KG1 (cell line): Measurements from ENCODE around the gene UGT2B10.
"Not testable (repeated sequence)": the region's sequence is repeated elsewhere in the genome, so short reads cannot be mapped to it uniquely, and the experiment has no call there.

ENCODE experiments used
- DNase-seq: peaks from one replicate; lab custom pipeline; 2025; lab: John Stamatoyannopoulos, UW

Gene UGT2B10

DNA sequence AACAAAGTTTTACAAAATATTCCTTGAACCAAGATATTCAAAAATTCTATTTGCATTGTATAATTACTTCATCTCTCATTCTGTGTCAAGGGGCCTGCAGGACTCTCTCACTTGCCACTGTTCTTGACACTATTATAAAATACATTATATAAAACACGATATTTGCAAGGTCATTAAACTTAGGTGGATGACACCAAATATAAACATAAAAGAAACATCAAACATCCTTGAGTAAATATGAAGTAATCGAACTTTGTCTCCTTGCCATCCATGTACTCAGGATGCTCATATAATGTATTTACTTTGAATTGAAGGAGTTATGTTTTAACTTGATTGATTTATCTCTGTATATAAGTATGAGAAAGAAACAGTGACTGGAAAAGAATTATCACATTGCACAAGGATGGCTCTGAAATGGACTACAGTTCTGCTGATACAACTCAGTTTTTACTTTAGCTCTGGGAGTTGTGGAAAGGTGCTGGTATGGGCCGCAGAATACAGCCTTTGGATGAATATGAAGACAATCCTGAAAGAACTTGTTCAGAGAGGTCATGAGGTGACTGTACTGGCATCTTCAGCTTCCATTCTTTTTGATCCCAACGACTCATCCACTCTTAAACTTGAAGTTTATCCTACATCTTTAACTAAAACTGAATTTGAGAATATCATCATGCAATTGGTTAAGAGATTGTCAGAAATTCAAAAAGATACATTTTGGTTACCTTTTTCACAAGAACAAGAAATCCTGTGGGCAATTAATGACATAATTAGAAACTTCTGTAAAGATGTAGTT lies at the start of gene UGT2B10:
Gene UGT2B10 (plus strand): TSS at position 378 of the 793 bp plus-strand sequence. CDS start 26 bp downstream, at position 404.
- DNase-seq, result not testable (repeated sequence)

DNA sequence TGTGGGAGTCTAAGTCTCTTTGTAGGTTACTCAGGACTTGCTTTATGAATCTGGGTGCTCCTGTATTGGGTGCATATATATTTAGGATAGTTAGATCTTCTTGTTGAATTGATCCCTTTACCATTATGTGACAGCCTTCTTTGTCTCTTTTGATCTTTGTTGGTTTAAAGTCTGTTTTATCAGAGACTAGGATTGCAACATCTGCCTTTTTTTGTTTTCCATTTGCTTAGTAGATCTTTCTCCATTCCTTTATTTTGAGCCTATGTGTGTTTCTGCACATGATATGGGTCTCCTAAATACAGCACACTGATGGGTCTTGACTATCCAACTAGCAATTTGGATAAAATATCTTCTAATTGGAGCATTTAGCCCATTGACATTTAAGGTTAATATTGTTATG lies 44.0 kb upstream of the UGT2B10 start:
- DNase-seq, result not testable (repeated sequence)

DNA sequence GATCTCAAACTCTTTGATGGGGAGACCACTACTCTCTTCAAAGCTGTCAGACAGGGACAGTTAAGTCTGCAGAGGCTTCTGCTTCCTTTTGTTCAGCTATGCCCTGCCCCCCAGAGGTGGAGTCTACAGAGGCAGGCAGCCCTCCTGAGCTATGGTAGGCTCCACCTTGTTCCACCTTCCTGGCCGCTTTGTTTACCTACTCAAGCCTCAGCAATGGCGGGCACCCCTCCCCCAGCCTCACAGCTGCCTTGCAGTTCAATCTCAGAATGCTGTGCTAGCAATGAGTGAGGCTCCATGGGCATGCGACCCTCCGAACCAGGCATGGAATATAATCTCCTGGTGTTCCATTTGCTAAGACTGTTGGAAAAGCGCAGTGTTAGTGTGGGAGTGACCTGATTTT lies 42.1 kb upstream of the UGT2B10 start:
- DNase-seq, result no peak

DNA sequence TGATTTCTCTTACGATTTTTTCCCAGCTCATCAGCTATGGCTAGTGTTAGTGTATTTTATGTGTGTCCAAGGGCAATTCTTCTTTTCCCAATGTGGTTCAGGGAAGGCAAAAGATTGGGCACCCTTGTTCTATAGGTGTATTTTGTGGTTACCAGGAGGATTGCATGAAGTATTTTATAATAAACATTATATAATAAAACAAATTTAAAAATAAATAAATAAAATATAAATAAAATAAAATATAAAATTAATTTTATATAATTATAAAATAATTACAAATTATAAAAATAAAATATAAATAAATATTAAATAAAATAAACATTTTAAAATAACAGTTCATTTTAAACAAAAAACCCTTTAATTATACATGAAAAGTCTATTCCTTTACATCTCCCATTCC lies 35.6 kb upstream of the UGT2B10 start:
- DNase-seq, result no peak

DNA sequence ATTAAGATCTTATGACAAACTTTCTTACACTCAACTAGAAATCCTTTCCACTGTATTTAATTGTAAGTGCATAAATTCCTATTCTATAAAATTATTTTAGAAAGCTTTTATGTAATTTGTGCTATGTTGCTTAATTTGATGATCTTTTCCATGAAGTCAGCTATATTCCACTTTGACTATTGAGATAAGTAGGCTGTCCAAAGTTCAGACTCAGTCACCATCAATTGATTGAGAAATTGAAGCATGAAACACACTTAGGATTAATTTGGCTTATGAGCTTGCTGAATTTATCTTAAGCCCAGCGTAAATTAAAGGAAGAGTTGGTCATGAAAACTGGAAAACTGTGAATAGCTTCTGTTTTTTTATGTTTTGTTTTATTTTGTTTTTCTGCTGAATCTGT lies 18.7 kb upstream of the UGT2B10 start:
- no peak for DNase-seq

DNA sequence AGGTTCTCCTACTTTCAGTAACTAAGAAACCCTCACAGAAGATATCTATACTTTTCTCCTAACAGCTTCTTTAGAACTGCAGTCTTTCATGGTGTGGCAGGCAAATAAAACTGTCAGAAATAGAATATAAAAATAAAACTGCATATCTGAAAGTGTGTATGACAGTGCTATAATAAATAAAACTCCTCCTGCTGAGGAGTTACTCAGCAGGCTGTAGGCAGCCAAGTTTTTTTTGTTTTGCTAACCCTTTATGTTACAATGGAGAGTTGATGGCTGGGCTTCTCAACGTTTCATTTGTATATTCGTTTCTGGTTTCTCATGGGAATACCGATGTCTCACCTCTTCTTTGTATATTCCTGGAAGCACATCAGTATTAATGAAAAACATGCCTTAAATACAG lies 18.2 kb upstream of the UGT2B10 start:
- no peak for DNase-seq

DNA sequence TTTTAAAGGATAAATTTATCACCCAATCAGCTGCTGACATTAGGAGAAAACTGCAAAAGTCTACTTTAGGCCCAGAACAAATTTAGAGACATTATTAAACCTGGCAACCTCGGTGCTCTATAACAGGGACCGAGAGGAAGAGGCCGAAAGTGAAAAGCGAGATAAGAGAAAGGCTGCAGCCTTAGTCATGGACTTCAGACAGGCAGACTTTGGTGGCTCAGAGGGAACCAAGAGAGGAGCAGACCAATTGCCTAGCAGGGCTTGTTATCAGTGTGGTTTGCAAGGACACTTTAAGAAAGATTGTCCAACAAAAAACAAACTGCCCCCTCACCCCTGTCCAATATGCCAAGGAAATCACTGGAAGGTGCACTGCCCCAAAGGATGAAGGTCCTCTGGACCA lies 12.8 kb upstream of the UGT2B10 start:
- no peak for DNase-seq

DNA sequence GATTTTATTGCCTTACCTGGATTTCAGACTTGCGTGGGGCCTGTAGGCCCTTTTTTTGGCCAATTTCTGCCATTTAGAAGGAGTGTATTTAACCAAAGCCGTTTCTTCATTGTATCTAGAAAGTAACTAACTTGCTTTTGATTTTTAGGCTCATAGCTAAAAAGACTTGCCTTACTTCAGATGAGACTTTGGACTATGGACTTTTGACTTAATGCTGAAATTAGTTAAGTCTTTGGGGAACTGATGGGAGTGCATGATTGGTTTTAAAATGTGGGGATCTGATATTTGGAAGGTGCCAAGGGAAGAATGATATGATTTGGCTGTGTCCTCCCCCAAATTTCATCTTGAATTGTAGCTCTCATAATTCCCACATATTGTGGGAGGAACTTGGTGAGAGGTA lies 7.7 kb upstream of the UGT2B10 start:
- DNase-seq, result no peak

DNA sequence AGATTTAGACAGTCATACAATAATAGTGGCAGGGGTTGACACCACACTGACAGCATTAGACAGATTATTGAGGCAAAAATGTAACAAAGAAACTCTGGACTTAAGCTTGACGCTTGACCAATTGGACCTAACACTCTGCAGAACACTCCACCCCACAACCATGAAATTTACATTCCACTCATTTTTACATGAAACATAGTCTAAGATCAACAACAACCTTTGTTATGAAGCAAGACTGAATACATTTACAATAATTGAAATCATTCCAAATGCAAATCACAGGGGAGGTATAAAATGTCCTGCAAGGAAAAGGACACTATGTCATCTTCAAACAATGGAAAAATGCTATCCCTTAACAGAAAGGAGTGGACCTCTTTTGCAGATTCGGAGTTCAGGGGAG lies 4.9 kb upstream of the UGT2B10 start:
- DNase-seq, result no peak

DNA sequence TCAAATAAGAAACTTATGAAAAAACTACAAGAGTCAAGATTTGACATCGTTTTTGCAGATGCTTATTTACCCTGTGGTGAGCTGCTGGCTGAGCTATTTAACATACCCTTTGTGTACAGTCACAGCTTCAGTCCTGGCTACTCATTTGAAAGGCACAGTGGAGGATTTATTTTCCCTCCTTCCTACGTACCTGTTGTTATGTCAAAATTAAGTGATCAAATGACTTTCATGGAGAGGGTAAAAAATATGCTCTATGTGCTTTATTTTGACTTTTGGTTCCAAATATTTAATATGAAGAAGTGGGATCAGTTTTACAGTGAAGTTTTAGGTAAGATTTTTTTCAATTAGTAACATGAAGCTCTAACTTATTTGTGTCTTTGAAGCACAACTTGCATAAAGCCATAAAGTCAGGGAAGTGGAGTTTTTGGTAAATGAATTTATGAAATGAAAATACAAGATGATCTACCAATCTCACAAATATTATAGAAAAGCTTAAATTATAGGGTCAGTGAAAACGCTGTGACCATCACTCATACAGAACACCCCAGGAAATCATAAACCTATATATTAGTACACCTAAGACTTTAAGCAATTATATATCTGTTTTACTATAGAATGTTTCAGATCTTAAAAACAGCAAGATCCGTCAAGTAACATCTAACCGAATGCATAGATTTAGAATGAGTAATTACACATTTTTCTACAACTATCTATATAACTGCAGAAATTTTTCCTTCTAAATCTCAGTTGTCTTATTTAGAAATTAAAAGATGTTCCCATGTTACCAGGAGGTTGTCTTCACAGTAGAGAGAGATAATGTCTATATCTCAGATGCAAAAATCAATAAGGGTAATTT lies 844 bp downstream of the UGT2B10 start:
- not testable (repeated sequence) for DNase-seq

DNA sequence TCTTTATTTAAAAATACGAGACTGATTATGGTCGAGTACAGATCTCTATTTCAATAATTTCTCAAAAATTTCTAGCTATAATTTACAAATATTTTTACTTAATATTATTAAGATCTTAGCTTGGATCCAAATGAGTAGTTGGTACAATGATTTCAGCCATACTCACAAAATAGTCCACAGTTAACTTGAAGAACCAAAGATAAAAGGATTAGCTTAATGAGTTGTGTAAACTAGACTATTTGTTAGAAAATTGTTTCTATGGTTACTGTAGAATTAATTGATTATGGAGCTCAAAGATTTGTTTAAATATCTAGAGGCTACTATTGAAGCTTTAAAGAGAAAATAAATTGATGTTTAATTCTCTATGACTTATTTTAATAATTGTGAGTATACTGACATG lies 1.6 kb downstream of the UGT2B10 start:
- DNase-seq, result no peak

DNA sequence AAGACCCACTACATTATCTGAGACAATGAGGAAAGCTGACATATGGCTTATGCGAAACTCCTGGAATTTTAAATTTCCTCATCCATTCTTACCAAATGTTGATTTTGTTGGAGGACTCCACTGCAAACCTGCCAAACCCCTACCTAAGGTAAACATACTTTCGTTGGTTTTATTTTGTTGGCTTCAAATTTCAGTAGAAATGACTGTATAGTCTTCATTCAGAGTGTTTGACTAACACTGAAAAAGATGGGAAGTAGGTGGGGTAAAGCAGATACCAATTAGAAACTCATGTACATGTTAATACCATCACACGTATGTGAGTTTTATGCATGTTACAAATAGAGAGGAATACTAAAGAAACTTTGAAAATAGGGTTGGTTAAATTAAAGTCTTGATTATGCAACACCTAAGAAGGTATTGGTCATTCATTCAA lies 2.3 kb downstream of the UGT2B10 start:
- not testable (repeated sequence) for DNase-seq

DNA sequence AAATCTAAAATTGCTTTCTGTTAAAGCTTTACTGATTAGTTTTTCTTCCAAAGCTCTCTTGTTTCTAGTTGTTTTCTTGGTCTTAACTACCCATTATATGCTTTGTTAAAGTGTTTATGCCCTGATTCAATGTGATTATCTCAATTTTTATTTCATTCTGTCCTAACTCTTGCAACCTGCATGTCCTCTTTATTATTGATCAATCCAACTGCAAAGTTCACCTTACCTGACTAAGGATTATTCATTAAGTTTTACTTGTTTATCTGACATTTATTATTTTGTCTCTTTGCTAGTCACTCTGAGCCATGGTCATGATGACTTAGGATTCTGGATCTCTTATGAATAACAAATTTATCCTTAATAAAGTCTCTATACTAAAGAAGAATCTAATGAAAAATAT lies 15.8 kb downstream of the UGT2B10 start:
- DNase-seq, result no peak

DNA sequence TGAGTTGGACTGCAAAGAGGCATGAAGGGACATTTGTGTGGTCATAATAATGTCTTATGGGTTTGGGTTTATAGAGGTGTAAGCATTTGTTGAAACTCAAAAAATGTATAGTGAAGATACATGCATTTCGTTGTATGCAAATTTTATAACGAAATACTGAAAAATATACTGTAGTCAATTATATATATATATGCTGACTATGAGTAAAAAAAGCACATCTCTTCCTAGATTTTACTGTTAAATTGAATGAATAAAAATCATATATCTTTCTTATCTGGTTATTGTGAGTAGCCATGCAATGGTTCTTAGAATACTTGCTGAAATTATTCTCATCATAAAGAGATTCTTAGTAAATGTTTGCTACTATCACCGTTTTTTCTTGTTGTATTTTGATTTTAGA lies 34.5 kb downstream of the UGT2B10 start:
- no peak for DNase-seq

DNA sequence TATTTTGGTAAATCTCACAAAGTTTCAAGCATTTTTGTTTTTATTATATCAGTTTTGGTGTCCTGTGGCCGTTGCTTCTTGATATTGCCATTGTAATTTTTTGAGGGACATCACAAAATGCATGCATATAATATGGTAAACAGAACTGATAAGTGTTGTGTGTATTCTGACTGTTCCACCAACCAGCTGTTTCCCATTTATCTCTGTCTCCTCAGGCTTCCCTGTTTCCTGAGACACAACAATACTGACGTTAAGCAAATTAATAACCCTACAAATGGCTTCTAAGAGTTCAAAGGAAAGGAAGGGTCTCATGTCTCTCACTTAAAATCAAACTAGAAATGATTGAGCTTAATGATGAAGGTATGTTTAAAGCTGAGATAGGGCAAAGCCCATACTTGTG lies 40.0 kb downstream of the UGT2B10 start:
- no peak for DNase-seq

DNA sequence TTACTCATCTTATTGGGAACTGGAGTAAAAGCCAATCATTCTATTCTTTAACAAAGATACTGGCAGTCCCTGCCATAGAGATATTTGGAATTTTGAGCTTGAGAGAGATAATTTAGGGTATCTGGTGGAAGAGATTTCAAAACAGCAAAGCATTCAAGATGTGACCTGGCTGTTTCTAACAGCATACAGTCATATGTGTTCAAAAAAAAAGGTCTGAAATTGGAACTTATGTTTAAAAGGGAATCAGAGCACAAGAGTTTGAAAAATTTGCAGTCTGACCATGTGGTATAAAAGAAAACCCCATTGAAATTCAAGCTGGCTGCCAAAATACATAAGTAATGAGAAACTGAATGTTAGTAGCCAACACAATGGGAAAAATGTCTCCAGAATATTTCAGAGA lies 42.2 kb downstream of the UGT2B10 start:
- no peak for DNase-seq

DNA sequence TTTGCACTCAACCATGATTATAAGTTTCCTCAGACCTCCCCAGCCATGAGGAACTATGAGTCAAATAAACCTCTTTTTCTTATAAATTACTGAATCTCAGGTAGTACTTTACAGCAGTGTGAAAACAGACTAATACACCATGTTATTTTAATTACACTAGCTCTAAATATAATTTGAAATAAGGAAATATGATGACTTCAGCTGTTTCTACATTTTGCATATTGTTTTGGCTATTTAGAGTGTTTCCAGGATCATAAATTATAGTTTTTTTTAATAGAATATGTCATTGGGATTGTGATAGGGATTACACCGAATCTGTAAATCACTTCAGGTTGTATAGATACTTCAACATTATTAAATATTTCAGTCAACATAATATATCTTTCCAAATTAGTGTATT lies 43.9 kb downstream of the UGT2B10 start:
- no peak for DNase-seq

DNA sequence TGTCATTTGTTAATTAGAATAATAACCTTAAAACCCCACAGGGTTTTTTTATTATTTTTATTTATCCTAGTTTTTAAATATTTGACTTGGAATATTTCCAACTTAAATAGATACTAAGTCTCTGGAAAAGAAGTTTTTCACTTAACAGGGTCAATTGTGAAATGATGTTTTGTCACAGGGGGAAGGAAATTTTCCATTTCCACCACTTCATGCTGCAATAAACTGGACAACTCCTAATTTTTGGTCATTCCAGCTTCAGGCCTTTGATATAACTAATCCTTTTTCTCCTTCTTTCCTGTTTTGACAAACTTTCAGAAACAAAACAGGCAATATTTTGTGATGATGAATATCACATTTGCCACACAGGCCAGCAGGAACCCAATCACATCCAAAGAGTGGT lies 45.3 kb downstream of the UGT2B10 start:
- DNase-seq, result no peak

DNA sequence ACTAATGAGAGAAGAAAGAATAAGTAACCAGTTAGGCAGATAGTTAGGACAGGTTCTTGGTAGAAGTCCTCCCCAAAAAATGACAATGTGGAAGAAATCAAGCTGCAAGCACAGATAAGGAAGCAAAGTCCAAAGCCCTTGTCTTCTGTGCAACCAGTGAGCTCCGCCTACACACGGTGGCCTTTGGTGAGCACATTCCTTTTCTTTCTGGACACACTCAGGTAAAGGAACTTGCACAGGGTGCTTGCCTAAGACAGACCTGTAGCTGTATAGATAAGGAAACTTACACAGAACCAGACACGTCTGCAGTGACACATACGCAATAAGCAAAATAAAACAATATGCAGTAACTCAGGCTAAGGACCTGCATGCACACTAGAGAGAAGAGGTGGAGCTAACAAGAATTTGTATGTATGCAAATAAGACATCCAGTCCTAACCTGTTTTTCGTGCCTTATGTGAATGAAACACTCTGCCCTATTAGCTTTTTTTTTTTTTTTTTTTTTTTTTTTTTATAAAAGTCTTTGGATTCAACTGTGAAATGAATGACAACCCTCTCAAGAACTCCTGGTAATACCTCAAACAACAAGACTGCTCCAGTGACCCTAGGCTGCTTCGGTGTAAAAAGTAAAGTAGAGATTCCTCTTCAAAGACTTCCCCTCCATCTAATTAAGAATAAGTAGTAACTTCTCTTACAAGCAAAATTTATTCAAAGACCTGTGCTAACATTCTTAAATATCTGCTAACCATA lies 48.8 kb downstream of the UGT2B10 start:
- DNase-seq, result no peak

DNA sequence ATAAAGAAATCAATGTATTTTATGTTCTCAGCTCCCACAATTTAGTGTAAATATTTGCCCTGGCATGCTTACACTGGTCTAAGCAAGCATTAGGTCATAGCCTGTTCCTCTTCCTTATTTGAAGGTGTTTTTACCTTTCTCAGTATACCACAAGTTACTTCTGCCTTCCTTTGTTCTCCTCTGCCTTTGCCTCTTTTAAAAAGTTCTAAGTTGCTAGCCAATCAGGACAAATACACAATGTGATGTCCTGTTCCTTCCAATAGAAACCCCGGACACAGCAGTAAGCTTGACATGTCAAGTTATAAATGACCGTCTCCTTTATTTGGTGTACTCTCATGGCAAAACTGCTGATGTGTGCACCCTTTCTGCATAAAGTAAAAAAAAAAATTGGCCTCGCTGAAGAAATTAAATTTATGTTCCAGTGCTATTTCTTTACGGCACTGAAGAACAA lies 49.4 kb downstream of the UGT2B10 start:
- DNase-seq, result no peak

DNA sequence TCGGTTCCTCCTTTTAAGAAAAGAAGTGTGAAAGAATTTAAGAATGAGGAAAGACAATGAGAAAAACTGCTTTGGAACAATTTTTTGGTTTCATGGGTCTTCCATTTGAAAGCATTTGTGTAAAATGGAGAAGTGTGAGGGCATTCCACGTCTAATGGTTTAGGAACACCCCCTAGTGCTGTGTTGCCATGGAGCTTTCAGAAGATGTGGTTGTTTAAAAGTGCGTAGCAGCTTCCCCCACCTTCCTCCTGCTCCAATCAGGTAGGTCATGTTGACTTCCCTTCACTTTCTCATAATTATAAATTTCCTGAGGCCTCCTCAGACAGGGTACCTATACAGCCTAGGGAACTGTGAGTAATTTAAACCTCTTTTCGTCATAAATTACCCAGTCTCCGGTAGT lies 50.0 kb downstream of the UGT2B10 start:
- DNase-seq, result no peak

DNA sequence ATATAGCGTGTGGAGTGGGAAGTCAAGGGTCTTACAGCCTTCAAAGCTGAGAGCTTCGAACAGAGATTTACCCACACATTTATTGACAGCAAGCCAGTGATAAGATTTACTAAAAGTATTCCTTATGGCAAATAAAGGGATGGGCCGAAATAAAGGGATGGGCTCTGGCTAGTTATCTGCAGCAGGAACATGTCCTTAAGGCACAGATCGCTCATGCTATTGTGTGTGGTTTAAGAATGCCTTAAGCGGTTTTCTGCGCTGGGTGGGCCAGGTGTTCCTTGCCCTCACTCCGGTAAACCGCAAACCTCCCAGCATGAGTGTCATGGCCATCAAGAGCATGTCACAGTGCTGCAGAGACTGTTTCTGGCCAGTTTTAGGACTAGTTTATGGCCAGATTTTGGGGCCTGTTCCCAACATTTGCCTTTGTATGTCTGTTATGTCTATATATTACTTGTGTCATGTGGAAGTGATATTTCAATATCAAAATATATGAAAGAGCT lies 53.5 kb downstream of the UGT2B10 start:
- DNase-seq, result no peak
